ENCODE data around the gene ADAM8. TPM values are rescaled to one million over a fixed set of nuclear protein-coding genes. Genes with fewer than 3 reads are reported as not detected.

The ADAM8 gene
- polyA plus RNA-seq, 1 donor from 2014 or later = 6.4 TPM

DNA sequence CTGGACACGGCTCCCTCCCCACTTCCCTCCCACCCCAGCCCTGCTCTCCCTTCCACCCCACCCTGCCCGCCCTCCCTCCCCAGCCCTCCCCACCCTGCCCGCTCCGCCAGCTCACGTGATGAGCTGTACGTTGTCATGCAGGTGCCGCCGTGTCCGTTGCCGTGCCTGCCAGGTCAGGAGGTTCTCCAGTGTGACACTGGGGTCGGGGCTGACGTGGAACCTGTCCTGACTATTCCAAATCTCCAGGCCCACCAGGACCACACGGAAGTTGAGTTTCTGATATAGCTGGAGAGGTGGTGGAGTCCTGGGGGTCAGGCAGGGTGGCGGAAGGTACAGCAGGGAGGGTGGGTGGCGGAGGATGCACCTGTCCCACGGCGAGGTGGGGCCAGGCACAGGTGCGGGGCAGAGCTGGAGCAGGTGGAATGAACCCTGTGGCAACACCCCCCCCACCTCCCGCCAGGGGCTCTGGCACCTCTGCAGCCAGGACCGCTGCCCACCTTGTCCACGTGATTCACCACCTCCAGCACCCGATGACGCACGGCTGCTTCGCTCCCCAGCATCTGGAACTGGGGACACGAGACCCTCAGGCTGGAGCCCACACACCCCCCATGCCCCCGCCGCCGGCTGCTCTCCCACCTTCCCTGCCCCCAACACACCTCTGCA lies 4.2 kb downstream of the ADAM8 start:
- TF ChIP-seq, protein P1, sequence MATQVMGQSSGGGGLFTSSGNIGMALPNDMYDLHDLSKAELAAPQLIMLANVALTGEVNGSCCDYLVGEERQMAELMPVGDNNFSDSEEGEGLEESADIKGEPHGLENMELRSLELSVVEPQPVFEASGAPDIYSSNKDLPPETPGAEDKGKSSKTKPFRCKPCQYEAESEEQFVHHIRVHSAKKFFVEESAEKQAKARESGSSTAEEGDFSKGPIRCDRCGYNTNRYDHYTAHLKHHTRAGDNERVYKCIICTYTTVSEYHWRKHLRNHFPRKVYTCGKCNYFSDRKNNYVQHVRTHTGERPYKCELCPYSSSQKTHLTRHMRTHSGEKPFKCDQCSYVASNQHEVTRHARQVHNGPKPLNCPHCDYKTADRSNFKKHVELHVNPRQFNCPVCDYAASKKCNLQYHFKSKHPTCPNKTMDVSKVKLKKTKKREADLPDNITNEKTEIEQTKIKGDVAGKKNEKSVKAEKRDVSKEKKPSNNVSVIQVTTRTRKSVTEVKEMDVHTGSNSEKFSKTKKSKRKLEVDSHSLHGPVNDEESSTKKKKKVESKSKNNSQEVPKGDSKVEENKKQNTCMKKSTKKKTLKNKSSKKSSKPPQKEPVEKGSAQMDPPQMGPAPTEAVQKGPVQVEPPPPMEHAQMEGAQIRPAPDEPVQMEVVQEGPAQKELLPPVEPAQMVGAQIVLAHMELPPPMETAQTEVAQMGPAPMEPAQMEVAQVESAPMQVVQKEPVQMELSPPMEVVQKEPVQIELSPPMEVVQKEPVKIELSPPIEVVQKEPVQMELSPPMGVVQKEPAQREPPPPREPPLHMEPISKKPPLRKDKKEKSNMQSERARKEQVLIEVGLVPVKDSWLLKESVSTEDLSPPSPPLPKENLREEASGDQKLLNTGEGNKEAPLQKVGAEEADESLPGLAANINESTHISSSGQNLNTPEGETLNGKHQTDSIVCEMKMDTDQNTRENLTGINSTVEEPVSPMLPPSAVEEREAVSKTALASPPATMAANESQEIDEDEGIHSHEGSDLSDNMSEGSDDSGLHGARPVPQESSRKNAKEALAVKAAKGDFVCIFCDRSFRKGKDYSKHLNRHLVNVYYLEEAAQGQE (IDR thresholded peaks at IDR 0.05; ENCODE audit: borderline replicate concordance) = no peak
- TF ChIP-seq RAD21 (conservative IDR thresholded peaks at IDR 0.05) = no peak
- no peak for TF ChIP-seq MXI1 (conservative IDR thresholded peaks at IDR 0.05; ENCODE audit: poor library complexity, severe bottlenecking)
- TF ChIP-seq POLR2AphosphoS5 (IDR thresholded peaks at IDR 0.05) = no peak
- TF ChIP-seq CTCF (IDR thresholded peaks at IDR 0.05; ENCODE audit: poor library complexity, severe bottlenecking) = no peak
- no peak for TF ChIP-seq TAF1 (IDR thresholded peaks at IDR 0.05; ENCODE audit: low read depth)
- TF ChIP-seq EZH2 (IDR thresholded peaks at IDR 0.05; ENCODE audit: borderline replicate concordance, insufficient read depth, low read length, poor library complexity, severe bottlenecking) = no peak
- TF ChIP-seq SMC3 (conservative IDR thresholded peaks at IDR 0.05; ENCODE audit: poor library complexity) = no peak
- TF ChIP-seq EP300 (conservative IDR thresholded peaks at IDR 0.05; ENCODE audit: poor library complexity, severe bottlenecking) = no peak
- no peak overlapping the region for H3K27ac ChIP-seq (ENCODE audit: low read length)
- no peaks in the 10 kb centered on the region for H3K36me3 ChIP-seq (ENCODE audit: insufficient read depth, low read length)
- H3K79me2 ChIP-seq (replicated peaks; ENCODE audit: insufficient read depth, low read length) = no peaks in the 10 kb centered on the region
- no peak overlapping the region for H3K4me2 ChIP-seq (ENCODE audit: low read length)
- no peaks in the 10 kb centered on the region for H3K9me3 ChIP-seq (ENCODE audit: low read length)
- no peak overlapping the region for H3K9ac ChIP-seq (ENCODE audit: low read length)
- H3K27me3 ChIP-seq (ENCODE audit: insufficient read depth, low read depth, low read length) = peaks cover 10% of the 10 kb centered on the region
- H3F3A ChIP-seq (ENCODE audit: insufficient read depth, low read length, poor library complexity, severe bottlenecking) = no peaks in the 10 kb centered on the region
- no peaks in the 10 kb centered on the region for H4K20me1 ChIP-seq (ENCODE audit: insufficient read depth)
- no peak overlapping the region for H2AFZ ChIP-seq (ENCODE audit: low read depth, low read length)
- no peaks in the 10 kb centered on the region for H3K9me2 ChIP-seq (ENCODE audit: insufficient read depth, low read length)
- H3K4me3 ChIP-seq (ENCODE audit: low read length) = no peak overlapping the region

DNA sequence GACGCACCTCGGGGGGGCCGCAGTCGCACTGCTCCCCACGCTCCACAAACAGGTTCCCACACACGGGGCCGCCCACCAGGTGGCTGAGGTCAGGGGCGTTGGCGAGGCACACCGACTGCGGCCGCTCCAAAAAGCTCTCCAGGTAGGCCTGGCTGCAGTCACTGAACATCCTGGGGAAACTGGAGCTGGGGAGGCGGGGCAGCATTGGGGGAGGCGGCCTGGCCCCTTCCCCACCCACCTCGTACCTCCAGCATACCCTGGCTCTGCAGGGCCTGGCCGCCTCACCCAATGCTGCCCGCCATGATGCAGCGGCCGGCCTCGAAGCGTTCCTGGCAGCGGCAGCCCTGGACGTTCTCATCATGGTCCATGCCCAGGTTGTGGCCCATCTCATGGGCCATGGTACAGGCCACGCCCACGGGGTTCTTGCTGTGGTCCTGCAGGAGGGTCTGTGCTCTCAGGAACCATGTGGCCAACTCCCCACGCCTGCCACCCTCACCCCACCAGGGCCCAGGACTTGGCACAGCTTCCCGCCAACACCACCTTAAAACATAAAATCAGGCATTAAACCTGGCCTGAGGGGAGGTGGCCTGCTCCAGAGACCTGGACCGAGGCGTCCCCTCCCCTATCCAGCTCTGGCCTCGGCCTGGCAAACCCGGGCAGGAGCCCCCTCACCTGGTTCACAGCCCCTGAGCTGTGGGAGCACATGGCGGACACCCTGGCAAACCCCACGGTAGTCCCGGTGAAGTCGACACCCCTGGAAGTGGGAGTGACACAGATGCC lies 5.0 kb downstream of the ADAM8 start:
- H3K27ac ChIP-seq (ENCODE audit: low read length) = no peak overlapping the region
- no peak overlapping the region for H2AFZ ChIP-seq (ENCODE audit: low read depth, low read length)
- no peak overlapping the region for H3K4me3 ChIP-seq (ENCODE audit: low read length)
- H3K9ac ChIP-seq (ENCODE audit: low read length) = no peak overlapping the region
- peaks cover 7% of the 10 kb centered on the region for H3K27me3 ChIP-seq (ENCODE audit: insufficient read depth, low read depth, low read length)
- no peaks in the 10 kb centered on the region for H3K36me3 ChIP-seq (ENCODE audit: insufficient read depth, low read length)
- H3K4me2 ChIP-seq (ENCODE audit: low read length) = no peak overlapping the region
- no peaks in the 10 kb centered on the region for H3K9me3 ChIP-seq (ENCODE audit: low read length)
- no peaks in the 10 kb centered on the region for H3K79me2 ChIP-seq (replicated peaks; ENCODE audit: insufficient read depth, low read length)
- TF ChIP-seq POLR2AphosphoS5 (IDR thresholded peaks at IDR 0.05) = no peak
- H3F3A ChIP-seq (ENCODE audit: insufficient read depth, low read length, poor library complexity, severe bottlenecking) = no peaks in the 10 kb centered on the region
- H4K20me1 ChIP-seq (ENCODE audit: insufficient read depth) = no peaks in the 10 kb centered on the region
- no peaks in the 10 kb centered on the region for H3K9me2 ChIP-seq (ENCODE audit: insufficient read depth, low read length)
